GM12874 (cell line): ENCODE results near the gene RBM20.

Experiments used
- CTCF ChIP-seq: IDR thresholded peaks from 2 replicates; pipeline ENCODE4 v1.5.1; 2011; ENCODE audit warnings: low read depth, mild to moderate bottlenecking, control low read depth, low read length, moderate library complexity; ENCODE audit not compliant: insufficient read depth

RBM20 gene

GRCh38 chr10:110813743-110814472 lies 169.8 kb downstream of the RBM20 start:
- TF ChIP-seq CTCF = no peak

GRCh38 chr10:110815354-110816004 lies 171.3 kb downstream of the RBM20 start:
- no peak for TF ChIP-seq CTCF

- TF ChIP-seq CTCF = no peak
These were observed 173.5 kb downstream of the RBM20 start for GRCh38 chr10:110817614-110818013.

GRCh38 chr10:110818311-110819256 lies 174.4 kb downstream of the RBM20 start:
- TF ChIP-seq CTCF = no peak

- no peak for TF ChIP-seq CTCF
These were observed 176.2 kb downstream of the RBM20 start for GRCh38 chr10:110820321-110820814.

- TF ChIP-seq CTCF = no peak
These were observed 177.4 kb downstream of the RBM20 start for GRCh38 chr10:110821508-110821907.
